ENCODE results near the gene ALG5.

ALG5 gene

DNA sequence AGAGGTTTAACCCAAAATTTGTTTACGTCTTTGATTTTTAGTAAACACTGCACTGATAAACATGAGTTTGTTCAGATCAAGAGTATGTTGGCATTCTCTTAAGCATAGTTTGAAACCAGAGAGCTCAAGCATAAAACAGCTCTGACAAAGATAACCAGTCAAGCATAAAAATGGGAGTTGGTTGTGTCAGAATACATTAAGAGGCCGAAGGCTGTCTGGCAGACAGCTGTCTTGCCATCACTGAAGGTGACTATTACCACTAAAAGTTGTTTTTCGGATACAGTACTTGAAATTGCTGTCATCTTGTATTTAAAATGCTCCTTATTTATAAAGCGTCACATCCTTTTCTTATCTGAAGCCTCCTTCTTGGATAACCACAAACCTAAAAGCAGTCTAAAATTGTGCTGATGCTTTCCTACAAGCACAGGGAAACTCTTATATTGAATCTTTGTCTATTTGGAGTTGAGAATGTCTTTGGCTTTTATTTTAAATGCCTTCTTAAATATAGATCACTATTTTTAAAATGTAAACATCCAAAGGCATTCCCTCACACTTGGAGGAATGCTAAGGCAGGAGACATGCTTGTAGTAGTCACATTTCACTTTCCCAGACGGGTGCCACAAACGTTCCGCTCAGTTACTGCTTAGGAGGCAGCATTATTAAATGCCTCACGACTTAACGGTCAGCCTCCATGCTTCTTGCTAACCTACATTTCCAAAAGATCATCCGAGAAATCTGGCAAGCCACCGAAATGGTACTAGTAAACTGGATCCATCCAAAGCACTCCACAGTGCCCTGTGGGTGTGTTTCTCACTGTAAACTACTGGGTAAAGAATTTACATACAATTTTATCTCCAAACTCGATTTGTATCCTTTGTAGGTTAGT is 80.7 kb downstream of the ALG5 start:
- H3K9me3 ChIP-seq (ENCODE audit: control insufficient read depth, low read length) = no peaks in the 10 kb centered on the region
- no peaks in the 10 kb centered on the region for H3K36me3 ChIP-seq (ENCODE audit: control insufficient read depth, insufficient read depth, low read length)
- peaks cover 44% of the 10 kb centered on the region for H3K27me3 ChIP-seq (ENCODE audit: control insufficient read depth, insufficient read depth, low read length, poor library complexity, severe bottlenecking)
- 37 to 38% methylated on average over 11 to 12 of the region's 12 CpGs for WGBS, 2 experiments
- no peaks in the 10 kb centered on the region for H3K4me1 ChIP-seq (ENCODE audit: control insufficient read depth, insufficient read depth, low read length)
- H3K27ac ChIP-seq (ENCODE audit: insufficient read depth, low read depth, low read length, poor library complexity, severe bottlenecking) = no peak overlapping the region
- H3K4me3 ChIP-seq (ENCODE audit: insufficient read depth, low read depth, low read length) = peak overlapping the region; percentile 54

DNA sequence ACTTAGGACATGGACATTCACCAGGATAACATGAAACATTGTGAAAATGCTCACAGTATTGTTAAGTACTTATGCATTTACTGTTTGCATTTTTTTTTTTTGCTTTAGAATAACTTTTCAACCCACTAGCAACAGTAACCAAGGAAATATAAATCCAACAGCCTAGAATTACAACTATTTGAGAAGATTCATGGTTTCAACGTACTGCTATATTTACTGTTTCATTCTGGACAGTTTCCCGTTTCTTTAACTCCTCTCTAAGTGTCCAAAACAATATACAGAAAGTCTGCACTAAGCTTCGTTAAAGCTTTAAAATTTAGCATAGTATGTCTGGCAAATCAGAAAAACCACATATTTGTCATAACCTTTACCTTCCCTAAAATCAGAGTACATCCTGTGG is 81.8 kb downstream of the ALG5 start:
- Histone ChIP-seq H3K4me3 (ENCODE audit: insufficient read depth, low read depth, low read length) (no peak overlapping the region), H3K27ac (ENCODE audit: insufficient read depth, low read depth, low read length, poor library complexity, severe bottlenecking) (no peak overlapping the region)

DNA sequence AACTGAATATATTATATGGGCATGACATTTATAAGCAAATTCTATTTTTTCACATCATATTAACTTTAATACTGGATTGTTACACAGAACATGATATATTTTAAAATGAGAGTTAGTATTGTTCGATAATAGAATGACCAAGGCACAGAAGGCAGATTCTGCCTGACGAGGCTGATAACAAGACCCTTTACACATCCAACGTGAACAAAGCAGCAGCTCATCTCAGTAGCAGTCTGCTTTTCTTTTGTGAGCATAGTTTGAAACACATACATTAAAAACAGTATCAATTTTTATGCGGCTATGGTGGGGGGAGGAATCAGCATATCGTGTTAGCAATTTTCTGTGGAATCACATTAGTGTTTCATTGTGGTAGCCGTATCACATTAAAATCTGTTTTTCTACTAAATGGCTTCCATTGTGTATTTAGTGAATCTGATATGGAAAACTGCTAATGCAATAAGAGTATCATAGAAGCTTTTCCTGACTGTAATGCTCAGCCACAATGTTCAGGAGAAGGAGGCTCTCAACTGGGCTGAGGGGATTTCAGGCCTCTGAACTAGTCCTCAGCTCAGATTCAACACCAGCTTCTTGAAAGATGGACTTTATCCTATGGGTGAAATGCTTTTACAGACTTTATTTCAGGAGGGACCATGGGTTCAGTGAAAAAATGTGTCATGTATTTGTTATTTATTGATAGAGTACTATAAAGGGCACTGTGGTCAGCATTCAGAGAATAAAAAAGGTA is 83.1 kb downstream of the ALG5 start:
- Histone ChIP-seq H3K27ac (ENCODE audit: insufficient read depth, low read depth, low read length, poor library complexity, severe bottlenecking) (no peak overlapping the region), H3K36me3 (ENCODE audit: control insufficient read depth, insufficient read depth, low read length) (no peaks in the 10 kb centered on the region), H3K4me3 (ENCODE audit: insufficient read depth, low read depth, low read length) (no peak overlapping the region), H3K4me1 (ENCODE audit: control insufficient read depth, insufficient read depth, low read length) (no peaks in the 10 kb centered on the region), H3K27me3 (ENCODE audit: control insufficient read depth, insufficient read depth, low read length, poor library complexity, severe bottlenecking) (peaks cover 40% of the 10 kb centered on the region), H3K9me3 (ENCODE audit: control insufficient read depth, low read length) (no peaks in the 10 kb centered on the region)
- WGBS, 2 experiments = 94 to 95% methylated on average over 5 to 6 of the region's 6 CpGs

More for the DNA sequence above, 81.8 kb downstream of the ALG5 start:
- Histone ChIP-seq H3K36me3 (ENCODE audit: control insufficient read depth, insufficient read depth, low read length) (no peaks in the 10 kb centered on the region), H3K27me3 (ENCODE audit: control insufficient read depth, insufficient read depth, low read length, poor library complexity, severe bottlenecking) (peaks cover 44% of the 10 kb centered on the region), H3K4me1 (ENCODE audit: control insufficient read depth, insufficient read depth, low read length) (no peaks in the 10 kb centered on the region), H3K9me3 (ENCODE audit: control insufficient read depth, low read length) (no peaks in the 10 kb centered on the region)
- WGBS, 2 experiments = 88 to 89% methylated on average over 3 of the region's 3 CpGs

- WGBS, 2 experiments = 84 to 88% methylated on average over 4 to 5 of the region's 5 CpGs
- no peak overlapping the region for H3K27ac ChIP-seq (ENCODE audit: insufficient read depth, low read depth, low read length, poor library complexity, severe bottlenecking)
- no peaks in the 10 kb centered on the region for H3K4me1 ChIP-seq (ENCODE audit: control insufficient read depth, insufficient read depth, low read length)
- no peaks in the 10 kb centered on the region for H3K36me3 ChIP-seq (ENCODE audit: control insufficient read depth, insufficient read depth, low read length)
- no peak overlapping the region for H3K4me3 ChIP-seq (ENCODE audit: insufficient read depth, low read depth, low read length)
- H3K9me3 ChIP-seq (ENCODE audit: control insufficient read depth, low read length) = no peaks in the 10 kb centered on the region
- peaks cover 31% of the 10 kb centered on the region for H3K27me3 ChIP-seq (ENCODE audit: control insufficient read depth, insufficient read depth, low read length, poor library complexity, severe bottlenecking)
These were observed 84.0 kb downstream of the ALG5 start for GRCh38 chr13:36915106-36915505.

- Histone ChIP-seq H3K4me1 (ENCODE audit: control insufficient read depth, insufficient read depth, low read length) (no peaks in the 10 kb centered on the region), H3K4me3 (ENCODE audit: insufficient read depth, low read depth, low read length) (no peak overlapping the region), H3K27ac (ENCODE audit: insufficient read depth, low read depth, low read length, poor library complexity, severe bottlenecking) (no peak overlapping the region), H3K27me3 (ENCODE audit: control insufficient read depth, insufficient read depth, low read length, poor library complexity, severe bottlenecking) (peaks cover 31% of the 10 kb centered on the region), H3K36me3 (ENCODE audit: control insufficient read depth, insufficient read depth, low read length) (no peaks in the 10 kb centered on the region), H3K9me3 (ENCODE audit: control insufficient read depth, low read length) (no peaks in the 10 kb centered on the region)
- 91 to 95% methylated on average over 4 of the region's 4 CpGs for WGBS, 2 experiments
These were observed 84.5 kb downstream of the ALG5 start for GRCh38 chr13:36914648-36915047.

DNA sequence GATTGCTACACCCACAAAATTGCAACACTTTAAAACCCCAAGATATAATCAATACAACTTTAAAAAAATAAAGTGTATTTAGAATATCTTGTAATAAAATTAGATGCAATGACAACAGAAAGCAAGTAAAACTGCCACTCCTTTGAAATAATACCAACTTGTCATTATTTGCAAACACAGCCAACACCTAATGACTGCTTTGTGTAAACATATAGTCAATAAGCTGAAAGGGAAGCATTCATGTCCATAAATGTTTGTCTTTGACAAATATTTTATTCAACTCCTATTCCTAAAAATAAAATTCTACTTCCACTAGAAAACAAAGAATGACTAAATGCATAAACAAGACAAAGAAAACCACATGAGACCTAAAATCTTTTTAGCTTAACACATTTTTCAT is 85.7 kb downstream of the ALG5 start:
- no peaks in the 10 kb centered on the region for H3K4me1 ChIP-seq (ENCODE audit: control insufficient read depth, insufficient read depth, low read length)
- no peak overlapping the region for H3K4me3 ChIP-seq (ENCODE audit: insufficient read depth, low read depth, low read length)
- no peaks in the 10 kb centered on the region for H3K9me3 ChIP-seq (ENCODE audit: control insufficient read depth, low read length)
- peaks cover 20% of the 10 kb centered on the region for H3K27me3 ChIP-seq (ENCODE audit: control insufficient read depth, insufficient read depth, low read length, poor library complexity, severe bottlenecking)
- no peaks in the 10 kb centered on the region for H3K36me3 ChIP-seq (ENCODE audit: control insufficient read depth, insufficient read depth, low read length)
- H3K27ac ChIP-seq (ENCODE audit: insufficient read depth, low read depth, low read length, poor library complexity, severe bottlenecking) = no peak overlapping the region

DNA sequence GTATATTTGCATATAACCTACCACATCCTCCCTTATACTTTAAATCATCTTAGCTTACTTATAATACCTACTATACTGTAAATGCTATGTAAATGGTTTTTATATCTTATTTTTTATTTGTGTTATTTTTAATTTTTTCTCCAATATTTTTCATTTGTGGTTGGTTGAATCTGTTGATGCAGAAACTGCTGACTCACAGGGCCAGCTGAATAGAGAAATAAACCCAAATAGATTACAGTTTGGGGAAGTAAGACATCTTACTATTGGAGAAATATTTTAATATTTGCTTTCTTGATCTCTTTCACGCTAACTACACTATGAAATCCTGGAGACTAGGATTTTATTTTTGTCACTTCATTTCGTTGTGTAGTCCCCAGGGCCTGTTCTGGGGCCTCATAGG is 86.2 kb downstream of the ALG5 start:
- no peak overlapping the region for H3K4me3 ChIP-seq (ENCODE audit: insufficient read depth, low read depth, low read length)
- no peak overlapping the region for H3K27ac ChIP-seq (ENCODE audit: insufficient read depth, low read depth, low read length, poor library complexity, severe bottlenecking)
- peaks cover 15% of the 10 kb centered on the region for H3K27me3 ChIP-seq (ENCODE audit: control insufficient read depth, insufficient read depth, low read length, poor library complexity, severe bottlenecking)
- no peaks in the 10 kb centered on the region for H3K4me1 ChIP-seq (ENCODE audit: control insufficient read depth, insufficient read depth, low read length)
- no peaks in the 10 kb centered on the region for H3K9me3 ChIP-seq (ENCODE audit: control insufficient read depth, low read length)
- 93 to 100% methylated on average over 1 to 2 of the region's 2 CpGs for WGBS, 2 experiments
- no peaks in the 10 kb centered on the region for H3K36me3 ChIP-seq (ENCODE audit: control insufficient read depth, insufficient read depth, low read length)

DNA sequence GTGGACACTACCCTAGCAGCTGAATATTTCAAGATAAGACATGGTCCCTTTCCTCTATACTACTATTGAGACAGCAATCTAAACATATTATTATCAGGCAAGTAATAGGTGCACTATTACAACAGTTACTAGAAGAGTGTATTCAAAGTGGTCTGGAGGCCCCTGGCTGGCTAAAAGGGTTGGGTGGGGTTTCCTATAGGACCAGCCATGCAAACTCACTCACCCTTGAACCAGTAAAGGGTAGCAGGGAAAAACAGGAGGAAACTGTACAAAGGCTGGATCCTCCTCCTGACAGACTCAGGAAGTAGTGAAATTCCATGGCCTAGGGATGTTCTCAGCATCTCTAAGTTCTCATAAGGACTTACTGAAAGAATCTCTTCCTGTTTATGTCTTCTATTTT is 86.8 kb downstream of the ALG5 start:
- Histone ChIP-seq H3K27ac (ENCODE audit: insufficient read depth, low read depth, low read length, poor library complexity, severe bottlenecking) (no peak overlapping the region), H3K4me3 (ENCODE audit: insufficient read depth, low read depth, low read length) (no peak overlapping the region), H3K27me3 (ENCODE audit: control insufficient read depth, insufficient read depth, low read length, poor library complexity, severe bottlenecking) (peaks cover 9% of the 10 kb centered on the region), H3K36me3 (ENCODE audit: control insufficient read depth, insufficient read depth, low read length) (no peaks in the 10 kb centered on the region), H3K9me3 (ENCODE audit: control insufficient read depth, low read length) (no peaks in the 10 kb centered on the region), H3K4me1 (ENCODE audit: control insufficient read depth, insufficient read depth, low read length) (no peaks in the 10 kb centered on the region)

GRCh38 chr13:36910545-36910944 is 88.6 kb downstream of the ALG5 start:
- H3K4me1 ChIP-seq (ENCODE audit: control insufficient read depth, insufficient read depth, low read length) = no peaks in the 10 kb centered on the region
- no peaks in the 10 kb centered on the region for H3K27me3 ChIP-seq (ENCODE audit: control insufficient read depth, insufficient read depth, low read length, poor library complexity, severe bottlenecking)
- H3K27ac ChIP-seq (ENCODE audit: insufficient read depth, low read depth, low read length, poor library complexity, severe bottlenecking) = no peak overlapping the region
- no peak overlapping the region for H3K4me3 ChIP-seq (ENCODE audit: insufficient read depth, low read depth, low read length)
- H3K36me3 ChIP-seq (ENCODE audit: control insufficient read depth, insufficient read depth, low read length) = no peaks in the 10 kb centered on the region
- 96 to 98% methylated on average over 1 of the region's 1 CpG for WGBS, 2 experiments
- H3K9me3 ChIP-seq (ENCODE audit: control insufficient read depth, low read length) = no peaks in the 10 kb centered on the region

DNA sequence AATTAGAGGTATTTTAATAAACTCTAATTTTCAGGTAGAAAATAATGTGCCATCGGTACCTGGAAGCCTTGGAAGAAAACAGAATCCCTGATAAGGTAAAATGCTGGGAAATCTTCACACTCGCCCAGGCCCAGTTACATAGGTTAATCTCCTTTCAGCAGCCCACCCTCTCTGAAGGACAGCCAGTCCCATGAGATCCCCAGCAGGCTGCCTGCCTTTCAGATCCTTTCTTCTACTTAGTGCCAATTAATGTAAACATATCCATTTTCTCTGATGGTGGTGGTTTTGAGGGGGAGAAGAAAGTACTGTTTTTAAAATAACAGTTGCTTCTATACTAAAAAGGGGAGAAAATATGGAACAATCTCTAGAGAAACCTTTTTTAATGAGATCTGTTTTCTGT is 91.3 kb downstream of the ALG5 start:
- H3K9me3 ChIP-seq (ENCODE audit: control insufficient read depth, low read length) = no peaks in the 10 kb centered on the region
- no peaks in the 10 kb centered on the region for H3K36me3 ChIP-seq (ENCODE audit: control insufficient read depth, insufficient read depth, low read length)
- H3K27me3 ChIP-seq (ENCODE audit: control insufficient read depth, insufficient read depth, low read length, poor library complexity, severe bottlenecking) = no peaks in the 10 kb centered on the region
- no peaks in the 10 kb centered on the region for H3K4me1 ChIP-seq (ENCODE audit: control insufficient read depth, insufficient read depth, low read length)
- H3K4me3 ChIP-seq (ENCODE audit: insufficient read depth, low read depth, low read length) = no peak overlapping the region
- H3K27ac ChIP-seq (ENCODE audit: insufficient read depth, low read depth, low read length, poor library complexity, severe bottlenecking) = no peak overlapping the region
- WGBS, 2 experiments = 72 to 78% methylated on average over 2 of the region's 2 CpGs
